ENCODE measurements around the gene SLC35E1. TPM values are rescaled to one million over a fixed set of nuclear protein-coding genes. Genes with fewer than 3 reads are reported as not detected.

SLC35E1 gene
- total and polyA plus RNA-seq, 2 of the 4 experiments (the other 2 are of a cell fraction) = 22.6 to 38.0 TPM

GRCh38 chr19:16577531-16577985, 5.3 kb upstream of the SLC35E1 start:
- Histone ChIP-seq H2BK5ac (ENCODE audit: low read depth, low read length, poor library complexity, severe bottlenecking) (no peak overlapping the region), H3K27me3 (ENCODE audit: control insufficient read depth, insufficient read depth, low read length) (no peaks in the 10 kb centered on the region), H4K20me1 (ENCODE audit: insufficient read depth, low read length) (peaks cover 82% of the 10 kb centered on the region), H2AK9ac (replicated peaks; ENCODE audit: low read depth, low read length, poor library complexity) (peak overlapping the region; percentile 58), H2AFZ (replicated peaks; ENCODE audit: low read length, poor library complexity) (no peak overlapping the region), H3K4me3 (ENCODE audit: insufficient read depth, low read depth, low read length) (no peak overlapping the region), H3K4me1 (ENCODE audit: control insufficient read depth, insufficient read depth, low read length) (peaks cover 7% of the 10 kb centered on the region), H2BK120ac (ENCODE audit: low read depth, low read length) (no peak overlapping the region), H2BK15ac (ENCODE audit: low read depth, low read length) (no peak overlapping the region), H3K9me1 (ENCODE audit: insufficient read depth, low read length) (peaks cover 34% of the 10 kb centered on the region), H4K8ac (ENCODE audit: low read depth in 2 of 2, low read length in 2 of 2) (no peak overlapping the region), H2AK5ac (ENCODE audit: low read depth, low read length) (no peak overlapping the region), H3K4ac (ENCODE audit: low read depth, low read length) (no peak overlapping the region), H3K9ac (ENCODE audit: low read depth, low read length) (no peak overlapping the region), H3K18ac (ENCODE audit: low read depth, low read length) (no peak overlapping the region), H4K91ac (ENCODE audit: insufficient read depth, low read depth, low read length) (no peak overlapping the region), H3K27ac (ENCODE audit: insufficient read depth, low read length) (no peak overlapping the region), H4K5ac (ENCODE audit: low read depth, low read length) (no peak overlapping the region), H3K9me3 (ENCODE audit: control insufficient read depth, insufficient read depth, low read length) (no peaks in the 10 kb centered on the region), H3K4me2 (ENCODE audit: low read depth, low read length) (no peak overlapping the region), H3K56ac (ENCODE audit: extremely low read depth, insufficient read depth, low read length) (no peak overlapping the region), H3K79me1 (ENCODE audit: low read depth in 1 of 2, low read length in 2 of 2) (peaks cover 35 to 88% of the 10 kb centered on the region in 2 experiments), H2BK20ac (ENCODE audit: low read depth, low read length) (no peak overlapping the region), H3K14ac (replicated peaks; ENCODE audit: low read depth, low read length) (no peak overlapping the region), H3K36me3 (ENCODE audit: control insufficient read depth, insufficient read depth, low read length) (peaks cover 29% of the 10 kb centered on the region), H3K23ac (ENCODE audit: low read depth, low read length) (no peak overlapping the region)
- WGBS, 2 experiments (ENCODE audit: extremely low coverage in 2 of 2, insufficient read length in 1 of 2) = 90% methylated on average over 8 of the region's 17 CpGs; no CpG with 5 or more reads in 1 of the 2 experiments
- intact Hi-C loops (cut with micrococcal nuclease) (no loop called here), in situ Hi-C loops (cut with MboI; ENCODE audit: low sequenced_read_pairs) (no loop called here), dilution Hi-C loops (cut with HindIII; ENCODE audit: low sequenced_read_pairs, unreplicated experiment) (no loop called here)
- DNase-seq (no peak), ATAC-seq (ENCODE audit: low read depth) (no peak)
- ChIA-PET POLR2A (ENCODE audit: unreplicated experiment) (no interaction called here), CTCF (no interaction called here)
- BruUV-seq (replicated peaks) = no TSS peak
- no peak for TF ChIP-seq CEBPB (IDR thresholded peaks at IDR 0.05; ENCODE audit: low read depth, low read length)
- TF ChIP-seq FOS (IDR thresholded peaks at IDR 0.05; ENCODE audit: low read depth, low read length) = no peak
- TF ChIP-seq CTCF (conservative IDR thresholded peaks at IDR 0.05; ENCODE audit: low read depth, low read length) = no peak
- no peak for TF ChIP-seq MAFK (IDR thresholded peaks at IDR 0.05; ENCODE audit: low read depth, low read length)
- no peak for TF ChIP-seq POLR2A (IDR thresholded peaks at IDR 0.05; ENCODE audit: low read depth, low read length)
- no peak for TF ChIP-seq RCOR1 (IDR thresholded peaks at IDR 0.05; ENCODE audit: insufficient replicate concordance, low read length)
- no peak for TF ChIP-seq RFX5 (IDR thresholded peaks at IDR 0.05; ENCODE audit: low read depth, low read length)
- TF ChIP-seq MAZ (IDR thresholded peaks at IDR 0.05; ENCODE audit: borderline replicate concordance, low read depth, low read length) = no peak
- no peak for TF ChIP-seq CHD1 (IDR thresholded peaks at IDR 0.05; ENCODE audit: low read depth, low read length)

All from IMR-90 (cell line).